HFF-Myc (cell line): ENCODE data around the gene ME3.
A peak's percentile ranks its signal among the peaks of the same experiment; 100 is the strongest.

ENCODE experiments used
- DNase-seq: peaks from one replicate; pipeline ENCODE4 v3.0.0-alpha.2; 2011; ENCODE audit warnings: low read depth; ENCODE audit errors: extremely low read depth
- H3K4me3 ChIP-seq: replicated peaks from 2 replicates; pipeline ENCODE4 v1.5.1; 2011; ENCODE audit warnings: low read depth, mild to moderate bottlenecking, control low read depth, low read length
- CTCF ChIP-seq: IDR thresholded peaks from 2 replicates; pipeline ENCODE4 v1.5.1; 2012; ENCODE audit warnings: mild to moderate bottlenecking, low read depth, low read length, control low read depth; ENCODE audit errors: missing control alignments

Gene ME3

GRCh38 chr11:86416494-86416893 lies 255.9 kb downstream of the ME3 start:
- TF ChIP-seq CTCF: no peak
- DNase-seq: no peak
- H3K4me3 ChIP-seq: no peak overlapping the region

GRCh38 chr11:86415026-86415425 lies 257.4 kb downstream of the ME3 start:
- no peak for TF ChIP-seq CTCF
- H3K4me3 ChIP-seq: no peak overlapping the region
- no peak for DNase-seq

GRCh38 chr11:86414032-86414431 lies 258.4 kb downstream of the ME3 start:
- TF ChIP-seq CTCF: no peak
- no peak overlapping the region for H3K4me3 ChIP-seq
- no peak for DNase-seq

GRCh38 chr11:86408845-86409244 lies 263.6 kb downstream of the ME3 start:
- no peak overlapping the region for H3K4me3 ChIP-seq
- TF ChIP-seq CTCF: peak; percentile 40
- DNase-seq: no peak

- H3K4me3 ChIP-seq: no peak overlapping the region
- DNase-seq: no peak
- TF ChIP-seq CTCF: no peak
Measured at GRCh38 chr11:86403458-86403857, 269.0 kb downstream of the ME3 start.

- no peak overlapping the region for H3K4me3 ChIP-seq
- DNase-seq: no peak
- TF ChIP-seq CTCF: no peak
Measured at GRCh38 chr11:86398106-86398505, 274.3 kb downstream of the ME3 start.

GRCh38 chr11:86397351-86397750 lies 275.1 kb downstream of the ME3 start:
- TF ChIP-seq CTCF: no peak
- no peak for DNase-seq
- H3K4me3 ChIP-seq: no peak overlapping the region
